OCI-LY7 (cell line): ENCODE results near the gene TRIM33. TPM values are rescaled to one million over a fixed set of nuclear protein-coding genes. Genes with fewer than 3 reads are reported as not detected.
A peak's percentile ranks its signal among the peaks of the same experiment; 100 is the strongest.

Experiments used
- BruUV-seq: library from RNA; stranded (reverse); fragments of 400-500 nt; replicated peaks from 2 replicates; lab custom pipeline; 2021; lab: Mats Ljungman, UMichigan
- CTCF ChIA-PET: fragments of 300-600 bp; sonication (Branson Sonifier 250); formaldehyde crosslinking; loops from one replicate; lab custom pipeline; 2022; ENCODE audit warnings: antibody characterized with exemption; ENCODE audit not compliant: unreplicated experiment; lab: Charles Lee
- POLR2A ChIA-PET: fragments of 300-600 bp; sonication (Branson Sonifier 250); formaldehyde crosslinking; loops from one replicate; lab custom pipeline; 2022; ENCODE audit warnings: antibody characterized with exemption; lab: Charles Lee
- DNase-seq: peaks from one replicate; pipeline ENCODE4 v3.0.0-alpha.2; 2015; ENCODE audit warnings: low spot score
- H2AFZ ChIP-seq: fragments of 200-600 bp; sonication (generic), shearing (Covaris generic); 2 replicates; pipeline ENCODE4 v1.6.1; 2014; ENCODE audit warnings: mild to moderate bottlenecking, antibody characterized with exemption, low read length, moderate library complexity
- H3K27ac ChIP-seq: fragments of 200-600 bp; sonication (generic); 2 replicates; pipeline ENCODE4 v1.5.1; 2014; ENCODE audit warnings: mixed run types, low read depth, mild to moderate bottlenecking, moderate library complexity, low read length, inconsistent platforms; ENCODE audit not compliant: poor library complexity, severe bottlenecking
- H3K36me3 ChIP-seq: fragments of 200-600 bp; sonication (generic); 2 replicates; pipeline ENCODE4 v1.6.1; 2014; ENCODE audit warnings: mild to moderate bottlenecking, antibody characterized with exemption, low read length, moderate library complexity, mixed read lengths; ENCODE audit not compliant: insufficient read depth
- H3K4me1 ChIP-seq: fragments of 200-600 bp; sonication (generic); 2 replicates; pipeline ENCODE4 v1.5.1; 2014; ENCODE audit warnings: mild to moderate bottlenecking, low read length; ENCODE audit not compliant: insufficient read depth, poor library complexity, severe bottlenecking
- H3K4me2 ChIP-seq: fragments of 200-600 bp; sonication (generic); 2 replicates; pipeline ENCODE4 v1.6.1; 2014; ENCODE audit warnings: mild to moderate bottlenecking, low read length
- H3K4me3 ChIP-seq: fragments of 200-600 bp; sonication (generic); 2 replicates; pipeline ENCODE4 v1.5.1; 2014; ENCODE audit warnings: mild to moderate bottlenecking, low read depth, low read length; ENCODE audit not compliant: poor library complexity, severe bottlenecking
- H3K79me2 ChIP-seq: fragments of 200-600 bp; sonication (generic); 2 replicates; pipeline ENCODE4 v1.6.1; 2016; ENCODE audit warnings: low read depth, mild to moderate bottlenecking, low read length, moderate library complexity, mixed read lengths; ENCODE audit not compliant: insufficient read depth
- H3K9me2 ChIP-seq: fragments of 200-600 bp; sonication (generic); 2 replicates; pipeline ENCODE4 v1.6.1; 2016; ENCODE audit warnings: mild to moderate bottlenecking, low read length, mixed read lengths; ENCODE audit not compliant: insufficient read depth
- H3K9me3 ChIP-seq: fragments of 200-600 bp; sonication (generic); 2 replicates; pipeline ENCODE4 v1.6.1; 2014; ENCODE audit warnings: mild to moderate bottlenecking, mixed run types, low read length, mixed read lengths
- H4K20me1 ChIP-seq: fragments of 200-600 bp; sonication (generic); 2 replicates; pipeline ENCODE4 v1.6.1; 2014; ENCODE audit warnings: mild to moderate bottlenecking, antibody characterized with exemption, low read length, moderate library complexity, mixed read lengths; ENCODE audit not compliant: insufficient read depth
- CTCF ChIP-seq: fragments of 200-600 bp; sonication (generic); conservative IDR thresholded peaks from 2 replicates; pipeline ENCODE4 v1.5.1; 2014; ENCODE audit warnings: mild to moderate bottlenecking, antibody characterized with exemption, low read length, moderate library complexity, mixed read lengths
- EZH2phosphoT487 ChIP-seq: fragments of 200-600 bp; sonication (generic); IDR thresholded peaks from 2 replicates; pipeline ENCODE4 v1.6.1; 2018; ENCODE audit warnings: low read depth, borderline replicate concordance, mild to moderate bottlenecking, mixed run types, antibody characterized with exemption, low read length, moderate library complexity, mixed read lengths
- intact Hi-C: fragments of 100-400 bp; cut with micrococcal nuclease; formaldehyde crosslinking; loops from one replicate; pipeline ENCODE4 v1.10.0; 2022; ENCODE audit not compliant: unreplicated experiment
- total RNA-seq, 2 experiments: library from RNA; depleted of rRNA in 1 of 2; stranded (reverse); fragments of >200 nt in 1 of 2; shearing (Covaris generic) in 1 of 2; gene quantifications; 2 replicates each; pipeline ENCODE4 v1.2.3, GENCODE V29; 2014 to 2022

TRIM33 gene
- total RNA-seq, 2 experiments from 2014 or later = 43.0 to 44.7 TPM

- intact Hi-C loops = no loop called here
- no peaks in the 10 kb centered on the region; the same call in 1 of the 2 replicates for H4K20me1 ChIP-seq
- H3K79me2 ChIP-seq = peaks cover 100% of the 10 kb centered on the region
- H2AFZ ChIP-seq = no peak overlapping the region
- no peak overlapping the region for H3K27ac ChIP-seq
- no peak overlapping the region for H3K4me3 ChIP-seq
- POLR2A ChIA-PET = no interaction called here
- peaks cover 54% of the 10 kb centered on the region for H3K36me3 ChIP-seq
- H3K4me1 ChIP-seq = peaks cover 26% of the 10 kb centered on the region
- peaks cover 13% of the 10 kb centered on the region; the same call in 1 of the 2 replicates for H3K9me3 ChIP-seq
- TF ChIP-seq CTCF (no peak), EZH2phosphoT487 (no peak)
- no peak for DNase-seq
- no peaks in the 10 kb centered on the region for H3K9me2 ChIP-seq
- CTCF ChIA-PET = no interaction called here
- BruUV-seq = no TSS peak
- H3K4me2 ChIP-seq = peak overlapping the region; percentile 38; the same call in 1 of the 2 replicates
Measured at GRCh38 chr1:114490274-114490693, 20.7 kb downstream of the TRIM33 start.

- Histone ChIP-seq H3K9me2 (no peaks in the 10 kb centered on the region), H3K27ac (no peak overlapping the region), H4K20me1 (no peaks in the 10 kb centered on the region; the same call in 1 of the 2 replicates), H3K9me3 (peaks cover 20% of the 10 kb centered on the region; the same call in 1 of the 2 replicates), H3K79me2 (peaks cover 100% of the 10 kb centered on the region), H3K4me3 (no peak overlapping the region), H3K36me3 (peaks cover 55% of the 10 kb centered on the region), H3K4me1 (peaks cover 26% of the 10 kb centered on the region), H2AFZ (no peak overlapping the region), H3K4me2 (no peak overlapping the region)
- intact Hi-C loops = no loop called here
- CTCF ChIA-PET = no interaction called here
- BruUV-seq = no TSS peak
- TF ChIP-seq EZH2phosphoT487 (no peak), CTCF (no peak)
- DNase-seq = no peak
- POLR2A ChIA-PET = interaction anchor here (1.0 kb wide), 1 partner anchor 20 kb away, joined by 3 read pairs; no protein-coding TSS in a partner anchor
Measured at GRCh38 chr1:114488739-114489138, 22.3 kb downstream of the TRIM33 start.

- H3K4me3 ChIP-seq = no peak overlapping the region
- no peaks in the 10 kb centered on the region for H4K20me1 ChIP-seq
- ChIA-PET POLR2A (interaction anchor here (1.7 kb wide), 1 partner anchor 11 kb away, joined by 9 read pairs; no protein-coding TSS in a partner anchor), CTCF (no interaction called here)
- H2AFZ ChIP-seq = no peak overlapping the region
- no peak overlapping the region for H3K4me2 ChIP-seq
- H3K27ac ChIP-seq = no peak overlapping the region
- H3K79me2 ChIP-seq = peaks cover 100% of the 10 kb centered on the region
- intact Hi-C loops = no loop called here
- TF ChIP-seq EZH2phosphoT487 = no peak
- no peak for TF ChIP-seq CTCF
- peaks cover 49% of the 10 kb centered on the region for H3K36me3 ChIP-seq
- no peaks in the 10 kb centered on the region for H3K9me2 ChIP-seq
- DNase-seq = no peak
- BruUV-seq = no TSS peak
- H3K4me1 ChIP-seq = peaks cover 36% of the 10 kb centered on the region
- H3K9me3 ChIP-seq = peaks cover 15% of the 10 kb centered on the region; the same call in 1 of the 2 replicates
Measured at GRCh38 chr1:114485286-114485685, 25.7 kb downstream of the TRIM33 start.
